ENCODE data around the gene CX3CR1.

CX3CR1 gene

GRCh38 chr3:39290255-39290654 lies 10.4 kb upstream of the CX3CR1 start:
- no peak for DNase-seq

GRCh38 chr3:39289107-39289506 lies 9.3 kb upstream of the CX3CR1 start:
- DNase-seq: no peak

- peak; percentile 87 for DNase-seq
Observed at GRCh38 chr3:39288300-39288808, 8.5 kb upstream of the CX3CR1 start.

- no peak for DNase-seq
Observed at GRCh38 chr3:39287216-39288164, 7.7 kb upstream of the CX3CR1 start.

- no peak for DNase-seq
Observed at GRCh38 chr3:39286771-39287170, 6.9 kb upstream of the CX3CR1 start.

GRCh38 chr3:39285332-39285731 lies 5.5 kb upstream of the CX3CR1 start:
- no peak for DNase-seq

- DNase-seq: no peak
Observed at GRCh38 chr3:39284457-39284881, 4.6 kb upstream of the CX3CR1 start.

- no peak for DNase-seq
Observed at GRCh38 chr3:39282057-39282456, 2.2 kb upstream of the CX3CR1 start.

- DNase-seq: no peak
Observed at GRCh38 chr3:39281533-39281932, 1.7 kb upstream of the CX3CR1 start.

- DNase-seq: no peak
Observed at GRCh38 chr3:39280571-39280970, 735 bp upstream of the CX3CR1 start.

- no peak for DNase-seq
Observed at GRCh38 chr3:39278616-39278935, 1.3 kb downstream of the CX3CR1 start.

GRCh38 chr3:39277893-39278615 lies 1.8 kb downstream of the CX3CR1 start:
- no peak for DNase-seq

GRCh38 chr3:39276746-39277145 lies 3.1 kb downstream of the CX3CR1 start:
- DNase-seq: no peak

GRCh38 chr3:39275963-39276593 lies 3.8 kb downstream of the CX3CR1 start:
- DNase-seq: no peak

GRCh38 chr3:39275052-39275451 lies 4.8 kb downstream of the CX3CR1 start:
- DNase-seq: no peak

- no peak for DNase-seq
Observed at GRCh38 chr3:39273119-39273518, 6.7 kb downstream of the CX3CR1 start.

- DNase-seq: no peak
Observed at GRCh38 chr3:39272191-39272590, 7.6 kb downstream of the CX3CR1 start.

- DNase-seq: no peak
Observed at GRCh38 chr3:39271363-39271914, 8.4 kb downstream of the CX3CR1 start.

GRCh38 chr3:39269528-39269927 lies 10.3 kb downstream of the CX3CR1 start:
- no peak for DNase-seq

GRCh38 chr3:39268549-39268900 lies 11.3 kb downstream of the CX3CR1 start:
- no peak for DNase-seq

GRCh38 chr3:39267631-39268548 lies 11.9 kb downstream of the CX3CR1 start:
- no peak for DNase-seq

GRCh38 chr3:39264053-39264452 lies 15.8 kb downstream of the CX3CR1 start:
- DNase-seq: no peak

Measured in femur (tissue), 1 donor.